H1 (cell line): ENCODE results near the gene GTF2A1. TPM values are rescaled to one million over a fixed set of nuclear protein-coding genes. Genes with fewer than 3 reads are reported as not detected.

Experiments
- CTCF ChIA-PET: fragments of 300-600 bp; sonication (Branson Sonifier 250); formaldehyde crosslinking; loops from one replicate; lab custom pipeline; 2021; ENCODE audit not compliant: partially characterized antibody; lab: Charles Lee
- POLR2A ChIA-PET: fragments of 300-600 bp; sonication (Branson Sonifier 250); formaldehyde crosslinking; loops from one replicate; lab custom pipeline; 2021; ENCODE audit warnings: inconsistent platforms; ENCODE audit not compliant: partially characterized antibody; lab: Charles Lee
- DNase-seq, 2 experiments: peaks; one replicate each; pipeline versions ENCODE4 v3.0.0 to v3.0.0-alpha.2; 2010 to 2022; ENCODE audit warnings: low spot score in 2 of 2, low read depth in 1 of 2, mixed read lengths in 1 of 2
- FAIRE-seq: peaks from 2 replicates; lab custom pipeline; 2011; peaks lifted over from hg19 to GRCh38; lab: Jason Lieb, UNC
- H2AFZ ChIP-seq: 2 replicates; pipeline ENCODE4 v1.8.1; 2012; ENCODE audit warnings: low read length, inconsistent platforms
- H2AK5ac ChIP-seq: 2 replicates; pipeline ENCODE4 v1.6.1; 2013; ENCODE audit warnings: low read depth, low read length
- H2BK120ac ChIP-seq: replicated peaks from 2 replicates; pipeline ENCODE3; 2013; ENCODE audit warnings: low read depth, low read length, inconsistent platforms
- H2BK12ac ChIP-seq: 2 replicates; pipeline ENCODE4 v1.6.1; 2013; ENCODE audit warnings: low read depth, low read length
- H2BK15ac ChIP-seq: 2 replicates; pipeline ENCODE4 v1.6.1; 2013; ENCODE audit warnings: low read length
- H2BK20ac ChIP-seq: 2 replicates; pipeline ENCODE4 v1.6.1; 2013; ENCODE audit warnings: low read length
- H2BK5ac ChIP-seq: 2 replicates; pipeline ENCODE4 v1.6.1; 2013; ENCODE audit warnings: low read depth, low read length
- H3K14ac ChIP-seq: 2 replicates; pipeline ENCODE4 v1.6.1; 2013; ENCODE audit warnings: inconsistent platforms; ENCODE audit not compliant: insufficient read length
- H3K18ac ChIP-seq: 2 replicates; pipeline ENCODE4 v1.6.1; 2013; ENCODE audit warnings: low read length; ENCODE audit errors: extremely low read depth
- H3K23ac ChIP-seq: 2 replicates; pipeline ENCODE4 v1.6.1; 2013; ENCODE audit warnings: inconsistent platforms; ENCODE audit not compliant: insufficient read length
- H3K23me2 ChIP-seq: 2 replicates; pipeline ENCODE4 v1.6.1; 2013; ENCODE audit warnings: low read depth, low read length
- H3K27ac ChIP-seq: 2 replicates; pipeline ENCODE4 v1.6.1; 2011; ENCODE audit warnings: low read depth, low read length, inconsistent platforms
- H3K27me3 ChIP-seq, 4 experiments: replicated peaks in 1 of 4; 1 replicate in 1 of 4; 2 replicates in 3 of 4; pipeline versions ENCODE4 v1.6.1 to v1.8.1; 2011 to 2013; ENCODE audit warnings: low read length in 3 of 4, mild to moderate bottlenecking in 3 of 4, inconsistent platforms in 2 of 4, mixed read lengths in 2 of 4, moderate library complexity in 1 of 4; ENCODE audit not compliant: control insufficient read depth in 3 of 4, insufficient read depth in 3 of 4; ENCODE audit errors: extremely low read depth in 1 of 4
- H3K36me3 ChIP-seq, 4 experiments: 2 replicates each; pipeline versions ENCODE4 v1.6.1 to v1.8.1; 2011 to 2013; ENCODE audit warnings: mild to moderate bottlenecking in 4 of 4, low read length in 3 of 4, moderate library complexity in 2 of 4, control low read depth in 1 of 4, inconsistent platforms in 1 of 4; ENCODE audit not compliant: insufficient read depth in 4 of 4, control insufficient read depth in 2 of 4
- H3K4ac ChIP-seq: replicated peaks from 2 replicates; pipeline ENCODE3; 2013; ENCODE audit warnings: low read length, low read depth, mixed read lengths, inconsistent platforms; ENCODE audit not compliant: insufficient read length
- H3K4me1 ChIP-seq, 4 experiments: replicated peaks in 1 of 4; 1 replicate in 1 of 4; 2 replicates in 3 of 4; pipeline versions ENCODE4 v1.6.1 to v1.8.1; 2011 to 2013; ENCODE audit warnings: low read length in 3 of 4, inconsistent platforms in 2 of 4, mixed read lengths in 1 of 4; ENCODE audit not compliant: insufficient read depth in 4 of 4, control insufficient read depth in 3 of 4
- H3K4me2 ChIP-seq, 2 experiments: 2 replicates each; pipeline versions ENCODE4 v1.6.1 to v1.8.1; 2011 to 2013; ENCODE audit warnings: low read depth in 2 of 2, low read length in 2 of 2, control low read depth in 1 of 2, inconsistent platforms in 1 of 2, mild to moderate bottlenecking in 1 of 2; ENCODE audit not compliant: insufficient read depth in 1 of 2
- H3K4me3 ChIP-seq, 4 experiments: fragments of 200-600, 300-600 bp in 1 of 4; sonication (generic), shearing (Covaris generic), sonication (Bioruptor Twin) in 1 of 4; 2 replicates each; pipeline versions ENCODE4 v1.5.1 to v1.8.1; 2011 to 2016; ENCODE audit warnings: low read length in 4 of 4, low read depth in 3 of 4, control low read depth in 2 of 4, inconsistent platforms in 2 of 4, mild to moderate bottlenecking in 2 of 4, mixed read lengths in 1 of 4, moderate library complexity in 1 of 4; ENCODE audit not compliant: insufficient read depth in 2 of 4; ENCODE audit errors: extremely low read depth in 1 of 4
- H3K56ac ChIP-seq: replicated peaks from 2 replicates; pipeline ENCODE3; 2013; ENCODE audit warnings: low read depth, mild to moderate bottlenecking, mixed read lengths, low read length, inconsistent platforms; ENCODE audit not compliant: insufficient read length
- H3K79me1 ChIP-seq: 2 replicates; pipeline ENCODE4 v1.6.1; 2013; ENCODE audit warnings: low read depth, low read length, control low read depth
- H3K79me2 ChIP-seq, 2 experiments: 2 replicates each; pipeline versions ENCODE4 v1.6.1 to v1.8.1; 2012 to 2013; ENCODE audit warnings: low read length in 2 of 2, mild to moderate bottlenecking in 2 of 2, inconsistent platforms in 1 of 2; ENCODE audit not compliant: insufficient read depth in 2 of 2, control insufficient read depth in 1 of 2
- H3K9ac ChIP-seq, 4 experiments: replicated peaks in 1 of 4; 1 replicate in 1 of 4; 2 replicates in 3 of 4; pipeline versions ENCODE4 v1.6.1 to v1.8.1; 2011 to 2013; ENCODE audit warnings: low read depth in 3 of 4, low read length in 3 of 4, control low read depth in 2 of 4, mild to moderate bottlenecking in 2 of 4, moderate library complexity in 2 of 4, inconsistent platforms in 1 of 4; ENCODE audit errors: extremely low read depth in 1 of 4
- H3K9me3 ChIP-seq, 2 experiments: 2 replicates each; pipeline versions ENCODE4 v1.6.1 to v1.8.1; 2012 to 2013; ENCODE audit warnings: mild to moderate bottlenecking in 2 of 2, moderate library complexity in 2 of 2, control low read depth in 1 of 2, inconsistent platforms in 1 of 2, low read depth in 1 of 2, low read length in 1 of 2, mixed read lengths in 1 of 2; ENCODE audit not compliant: insufficient read depth in 2 of 2
- H4K20me1 ChIP-seq, 2 experiments: replicated peaks in 1 of 2; 2 replicates each; pipeline versions ENCODE3 to v1.8.1; 2011 to 2013; ENCODE audit warnings: inconsistent platforms in 2 of 2, low read length in 2 of 2, mild to moderate bottlenecking in 1 of 2; ENCODE audit not compliant: insufficient read depth in 2 of 2, control insufficient read depth in 1 of 2
- H4K5ac ChIP-seq: 2 replicates; pipeline ENCODE4 v1.6.1; 2013; ENCODE audit warnings: low read length, low read depth, mixed read lengths, inconsistent platforms; ENCODE audit not compliant: insufficient read length
- H4K8ac ChIP-seq: 2 replicates; pipeline ENCODE4 v1.8.0; 2013; ENCODE audit warnings: mild to moderate bottlenecking, moderate library complexity, low read length, inconsistent platforms; ENCODE audit not compliant: insufficient read depth; ENCODE audit errors: extremely low read depth
- H4K91ac ChIP-seq: replicated peaks from 2 replicates; pipeline ENCODE3; 2013; ENCODE audit warnings: low read length, mixed read lengths, inconsistent platforms; ENCODE audit not compliant: insufficient read length
- EZH2 ChIP-seq: fragments of 200-600 bp; sonication (generic); IDR thresholded peaks from 2 replicates; pipeline ENCODE4 v1.7.1; 2012; ENCODE audit warnings: low read depth, mild to moderate bottlenecking, moderate library complexity, low read length, inconsistent platforms; ENCODE audit not compliant: severe bottlenecking
- NANOG ChIP-seq: IDR thresholded peaks from 2 replicates; pipeline ENCODE4 v1.6.1; 2011; ENCODE audit warnings: low read length, low read depth, mild to moderate bottlenecking, inconsistent platforms; ENCODE audit not compliant: insufficient read depth, poor library complexity, severe bottlenecking
- PHF8 ChIP-seq: fragments of 200-600 bp; sonication (generic); conservative IDR thresholded peaks from 2 replicates; pipeline ENCODE4 v1.7.1; 2012; ENCODE audit warnings: low read depth, mild to moderate bottlenecking, inconsistent platforms, low read length, moderate library complexity
- RNF2 ChIP-seq: fragments of 200-900, 300-1000 bp; sonication (generic); IDR thresholded peaks from 2 replicates; pipeline ENCODE4 v1.7.1; 2016; ENCODE audit warnings: borderline replicate concordance, low read depth, mild to moderate bottlenecking, antibody characterized with exemption, low read length; ENCODE audit not compliant: poor library complexity, severe bottlenecking; ENCODE audit errors: missing control alignments
- SP1 ChIP-seq: IDR thresholded peaks from 2 replicates; pipeline ENCODE4 v1.6.1; 2011; ENCODE audit warnings: low read depth, low read length
- WGBS, 2 experiments: shearing (Covaris generic) in 1 of 2; methylation state at CpG; one replicate each; pipeline versions ENCODE4 v1.1.6 to v1.1.7; 2013 to 2015; ENCODE audit warnings: low lambda C conversion rate in 2 of 2, mixed read lengths in 2 of 2, inconsistent platforms in 1 of 2, low coverage in 1 of 2, missing lambda C conversion rate in 1 of 2; ENCODE audit not compliant: insufficient replicate concordance in 2 of 2, insufficient coverage in 1 of 2, insufficient read length in 1 of 2; ENCODE audit errors: extremely low coverage in 1 of 2, missing lambda C conversion rate in 1 of 2; 5-methylcytosine and 5-hydroxymethylcytosine counted together
- polyA plus RNA-seq, 7 experiments: library from polyadenylated mRNA; depleted of rRNA in 3 of 7; stranded (reverse) in 5 of 7; unstranded in 2 of 7; fragments of >200 nt in 5 of 7; fragments of 200-250 nt in 2 of 7; gene quantifications; 1 replicate in 5 of 7; 2 replicates in 1 of 7; 4 replicates in 1 of 7; pipeline versions ENCODE4 v1.2.1 to v1.2.3, GENCODE V29; 2011 to 2013; ENCODE audit warnings: missing spikeins in 2 of 7, mixed read lengths in 2 of 7
- total RNA-seq: library from RNA; stranded (reverse); fragmentation: NEBNext Ultra II Directional; extraction: Animal tissue kit (Norgen Biotek cat#: 25700); gene quantifications from 2 replicates; pipeline ENCODE4 v1.2.1, GENCODE V29; 2021
- TF ChIP-seq, protein P1 (sequence below), 3 experiments: IDR thresholded peaks; 1 replicate in 2 of 3; 2 replicates in 1 of 3; pipeline versions ENCODE4 v1.5.1 to v1.6.1; 2011; ENCODE audit warnings: low read length in 3 of 3, mild to moderate bottlenecking in 3 of 3, inconsistent platforms in 2 of 3, low read depth in 1 of 3, moderate library complexity in 1 of 3; ENCODE audit not compliant: insufficient read depth in 1 of 3; ENCODE audit errors: control extremely low read depth in 1 of 3
- TF ChIP-seq, protein P2 (sequence below): IDR thresholded peaks from 2 replicates; pipeline ENCODE4 v1.6.1; 2011; ENCODE audit warnings: low read depth, mild to moderate bottlenecking, low read length; ENCODE audit not compliant: insufficient read depth

The GTF2A1 gene
- total and polyA plus RNA-seq, 2 of the 8 experiments (the other 6 are each of a cell fraction or from before 2014, with no cell fraction given), result 24.1 to 57.8 TPM

DNA sequence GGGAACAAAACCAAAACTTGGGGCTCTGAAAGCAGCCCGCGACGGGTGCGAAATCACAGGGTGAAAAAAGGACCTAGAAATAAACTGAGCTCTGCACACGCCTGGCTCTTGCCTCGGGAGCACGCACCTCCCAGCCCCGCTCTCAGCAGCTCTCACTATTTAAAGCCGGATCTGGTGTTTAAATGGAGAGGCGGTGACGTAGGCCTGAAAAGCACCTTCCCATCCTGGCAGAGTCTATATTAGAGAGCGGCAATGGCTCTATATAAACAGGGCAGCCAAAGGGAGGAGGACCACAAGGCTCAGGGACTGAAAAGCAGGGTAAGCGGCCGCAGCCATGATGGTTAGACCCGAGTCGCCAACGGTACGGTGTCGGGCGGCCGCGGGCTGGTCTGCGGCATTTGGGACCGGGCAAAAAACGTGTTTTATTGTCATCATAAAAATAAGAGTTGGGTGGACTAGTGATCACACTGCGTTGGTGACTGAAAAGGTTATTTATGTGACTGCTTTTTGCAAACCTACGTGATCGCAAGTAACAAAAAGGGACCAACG is 1.5 kb downstream of the GTF2A1 start:
- peak overlapping the region; percentile 94; the same call in 1 of the 2 replicates for H4K8ac ChIP-seq
- peak overlapping the region; percentile 87 to 98 (median 95) for H3K9ac ChIP-seq
- no peak overlapping the region for H2BK20ac ChIP-seq
- peak overlapping the region; percentile 57 for H4K5ac ChIP-seq
- H3K36me3 ChIP-seq, result peaks cover 0 to 22% (median 9%) of the 10 kb centered on the region in 4 experiments; a peak in 6 of 8 replicates
- H4K20me1 ChIP-seq, result peaks cover 0 to 3% of the 10 kb centered on the region in 2 experiments
- no peak overlapping the region for H3K14ac ChIP-seq
- H2BK12ac ChIP-seq, result no peak overlapping the region; the same call in 1 of the 2 replicates
- H3K4me1 ChIP-seq, result peaks cover 0 to 5% (median 0%) of the 10 kb centered on the region in 4 experiments; a peak in 4 of 7 replicates
- peak overlapping the region; percentile 90 to 98 (median 94) for H3K4me3 ChIP-seq
- peak overlapping the region; percentile 48 for H3K56ac ChIP-seq
- H3K4me2 ChIP-seq, result peak overlapping the region; percentile 70 to 82
- peak overlapping the region; percentile 17; the same call in 1 of the 2 replicates for H3K18ac ChIP-seq
- POLR2A ChIA-PET, result interaction anchor here (0.6 to 2.1 kb wide), 38 partner anchors 9 to 314 kb away, joined by 3 to 15 read pairs (median 4); partner anchors contain the start of genes CEP128 and SEL1L
- peak; percentile 83 to 90 for DNase-seq
- WGBS, 2 experiments, result 2% methylated on average over 29 of the region's 29 CpGs; no CpG with 5 or more reads in 1 of the 2 experiments
- H3K27me3 ChIP-seq, result no peaks in the 10 kb centered on the region
- peak overlapping the region; percentile 98 for H3K27ac ChIP-seq
- peaks cover 6% of the 10 kb centered on the region; the same call in 1 of the 2 replicates for H3K23me2 ChIP-seq
- H3K4ac ChIP-seq, result peak overlapping the region; percentile 42
- CTCF ChIA-PET, result interaction anchor here (0.6 to 1.3 kb wide), 5 partner anchors 11 to 245 kb away, joined by 3 to 4 read pairs (median 3); no protein-coding TSS in a partner anchor
- no peak overlapping the region for H2BK120ac ChIP-seq
- H2AFZ ChIP-seq, result no peak overlapping the region
- no peak overlapping the region for H2BK15ac ChIP-seq
- no peaks in the 10 kb centered on the region for H3K79me1 ChIP-seq
- FAIRE-seq, result peak; percentile 60
- H3K9me3 ChIP-seq, result no peaks in the 10 kb centered on the region
- no peak overlapping the region for H4K91ac ChIP-seq
- peaks cover 0 to 53% of the 10 kb centered on the region in 2 experiments; a peak in 3 of 4 replicates for H3K79me2 ChIP-seq
- H2BK5ac ChIP-seq, result peak overlapping the region; percentile 2; the same call in 1 of the 2 replicates
- H2AK5ac ChIP-seq, result no peak overlapping the region
- H3K23ac ChIP-seq, result no peak overlapping the region
- TF ChIP-seq, protein P1, sequence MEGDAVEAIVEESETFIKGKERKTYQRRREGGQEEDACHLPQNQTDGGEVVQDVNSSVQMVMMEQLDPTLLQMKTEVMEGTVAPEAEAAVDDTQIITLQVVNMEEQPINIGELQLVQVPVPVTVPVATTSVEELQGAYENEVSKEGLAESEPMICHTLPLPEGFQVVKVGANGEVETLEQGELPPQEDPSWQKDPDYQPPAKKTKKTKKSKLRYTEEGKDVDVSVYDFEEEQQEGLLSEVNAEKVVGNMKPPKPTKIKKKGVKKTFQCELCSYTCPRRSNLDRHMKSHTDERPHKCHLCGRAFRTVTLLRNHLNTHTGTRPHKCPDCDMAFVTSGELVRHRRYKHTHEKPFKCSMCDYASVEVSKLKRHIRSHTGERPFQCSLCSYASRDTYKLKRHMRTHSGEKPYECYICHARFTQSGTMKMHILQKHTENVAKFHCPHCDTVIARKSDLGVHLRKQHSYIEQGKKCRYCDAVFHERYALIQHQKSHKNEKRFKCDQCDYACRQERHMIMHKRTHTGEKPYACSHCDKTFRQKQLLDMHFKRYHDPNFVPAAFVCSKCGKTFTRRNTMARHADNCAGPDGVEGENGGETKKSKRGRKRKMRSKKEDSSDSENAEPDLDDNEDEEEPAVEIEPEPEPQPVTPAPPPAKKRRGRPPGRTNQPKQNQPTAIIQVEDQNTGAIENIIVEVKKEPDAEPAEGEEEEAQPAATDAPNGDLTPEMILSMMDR (IDR thresholded peaks at IDR 0.05; ENCODE audit: control extremely low read depth in 1 of 3, insufficient read depth in 1 of 3, low read depth in 1 of 3, low read length in 3 of 3), result no peak
- TF ChIP-seq RNF2 (no peak), EZH2 (no peak), PHF8 (peak; percentile 74), NANOG (no peak), SP1 (peak; percentile 57; the same call in 1 of the 2 replicates)
- TF ChIP-seq, protein P2, sequence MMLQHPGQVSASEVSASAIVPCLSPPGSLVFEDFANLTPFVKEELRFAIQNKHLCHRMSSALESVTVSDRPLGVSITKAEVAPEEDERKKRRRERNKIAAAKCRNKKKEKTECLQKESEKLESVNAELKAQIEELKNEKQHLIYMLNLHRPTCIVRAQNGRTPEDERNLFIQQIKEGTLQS, result no peak
